AG09309 (cell line): ENCODE data around the gene TMEM131.

Experiments used
- DNase-seq: peaks from one replicate; pipeline ENCODE4 v3.0.0-alpha.2; 2010; ENCODE audit warnings: low read depth
- H3K4me3 ChIP-seq: 2 replicates; pipeline ENCODE4 v1.5.1; 2011; ENCODE audit warnings: mild to moderate bottlenecking, low read depth, low read length, moderate library complexity; ENCODE audit not compliant: control insufficient read depth
- CTCF ChIP-seq: IDR thresholded peaks from 2 replicates; pipeline ENCODE4 v1.5.1; 2011; ENCODE audit warnings: mild to moderate bottlenecking, low read depth, low read length, inconsistent platforms; ENCODE audit not compliant: insufficient read depth, control insufficient read depth; ENCODE audit errors: missing control alignments

TMEM131 gene

GRCh38 chr2:97992836-97993825, 2.6 kb downstream of the TMEM131 start:
- TF ChIP-seq CTCF: no peak
- DNase-seq: no peak
- peak overlapping the region; percentile 85; the same call in 1 of the 2 replicates for H3K4me3 ChIP-seq

GRCh38 chr2:97991081-97991856, 4.5 kb downstream of the TMEM131 start:
- DNase-seq: no peak
- no peak for TF ChIP-seq CTCF
- H3K4me3 ChIP-seq: no peak overlapping the region

- no peak for DNase-seq
- no peak overlapping the region for H3K4me3 ChIP-seq
- no peak for TF ChIP-seq CTCF
These were observed 7.0 kb downstream of the TMEM131 start for GRCh38 chr2:97988722-97989121.

GRCh38 chr2:97985998-97986397, 9.8 kb downstream of the TMEM131 start:
- TF ChIP-seq CTCF: no peak
- no peak for DNase-seq
- no peak overlapping the region for H3K4me3 ChIP-seq

GRCh38 chr2:97983698-97984097, 12.1 kb downstream of the TMEM131 start:
- no peak for TF ChIP-seq CTCF

GRCh38 chr2:97983134-97983533, 12.6 kb downstream of the TMEM131 start:
- no peak for TF ChIP-seq CTCF
- H3K4me3 ChIP-seq: no peak overlapping the region
- DNase-seq: no peak

More at GRCh38 chr2:97983698-97984097, 12.1 kb downstream of the TMEM131 start:
- no peak for DNase-seq
- no peak overlapping the region for H3K4me3 ChIP-seq
